CD14-positive monocyte (primary cell): Measurements from ENCODE around the gene GMDS. TPM values are rescaled to one million over a fixed set of nuclear protein-coding genes. Genes with fewer than 3 reads are reported as not detected.

ENCODE experiments used
- DNase-seq, 3 donors: peaks; one replicate each; pipeline ENCODE4 v3.0.0-alpha.2; 2011 to 2022
- H2AFZ ChIP-seq: 2 replicates; pipeline ENCODE4 v1.6.0; 2012; ENCODE audit warnings: mild to moderate bottlenecking, low read depth, low read length, inconsistent platforms; ENCODE audit not compliant: insufficient read depth, poor library complexity, severe bottlenecking
- H3K27ac ChIP-seq, 2 donors: 1 replicate in 1 of 2; 2 replicates in 1 of 2; pipeline ENCODE4 v1.5.1; 2012 to 2013; ENCODE audit warnings: low read length in 2 of 2, control low read depth in 1 of 2, inconsistent platforms in 1 of 2, low read depth in 1 of 2, mild to moderate bottlenecking in 1 of 2
- H3K27me3 ChIP-seq, 2 donors: one replicate each; pipeline versions ENCODE4 v1.6.0 to v1.6.1; 2011 to 2013; ENCODE audit warnings: low read length in 2 of 2; ENCODE audit not compliant: control insufficient read depth in 2 of 2, insufficient read depth in 2 of 2
- H3K36me3 ChIP-seq, 2 donors: replicated peaks in 1 of 2; 1 replicate in 1 of 2; 2 replicates in 1 of 2; pipeline versions ENCODE4 v1.5.1 to v1.6.1; 2012 to 2013; ENCODE audit warnings: low read length in 2 of 2, control low read depth in 1 of 2, inconsistent platforms in 1 of 2, mild to moderate bottlenecking in 1 of 2; ENCODE audit not compliant: insufficient read depth in 2 of 2, control insufficient read depth in 1 of 2
- H3K4me1 ChIP-seq, 2 donors: 1 replicate in 1 of 2; 2 replicates in 1 of 2; pipeline versions ENCODE4 v1.5.1 to v1.6.1; 2012 to 2013; ENCODE audit warnings: low read length in 2 of 2, control low read depth in 1 of 2, inconsistent platforms in 1 of 2, mild to moderate bottlenecking in 1 of 2, moderate library complexity in 1 of 2; ENCODE audit not compliant: insufficient read depth in 2 of 2, control insufficient read depth in 1 of 2
- H3K4me2 ChIP-seq: replicated peaks from 2 replicates; pipeline ENCODE3; 2012; ENCODE audit warnings: low read length, moderate library complexity, mild to moderate bottlenecking; ENCODE audit not compliant: poor library complexity, severe bottlenecking; ENCODE audit errors: extremely low read depth
- H3K4me3 ChIP-seq, 3 experiments: fragments of 200-600 bp in 1 of 3; sonication (generic) in 1 of 3; replicated peaks in 1 of 3; 1 replicate in 2 of 3; 2 replicates in 1 of 3; pipeline ENCODE4 v1.5.1; 2011 to 2013; ENCODE audit warnings: low read length in 3 of 3, mild to moderate bottlenecking in 3 of 3, control low read depth in 2 of 3, low read depth in 2 of 3, inconsistent platforms in 1 of 3, moderate library complexity in 1 of 3
- H3K79me2 ChIP-seq: 2 replicates; pipeline ENCODE4 v1.6.0; 2012; ENCODE audit warnings: mild to moderate bottlenecking, control low read depth, inconsistent platforms, low read length, moderate library complexity; ENCODE audit not compliant: insufficient read depth
- H3K9ac ChIP-seq: 2 replicates; pipeline ENCODE4 v1.6.0; 2017; ENCODE audit warnings: low read length, mild to moderate bottlenecking; ENCODE audit not compliant: insufficient read depth, poor library complexity, severe bottlenecking
- H3K9me3 ChIP-seq, 2 donors: replicated peaks in 1 of 2; 1 replicate in 1 of 2; 2 replicates in 1 of 2; pipeline versions ENCODE4 v1.5.1 to v1.6.1; 2012 to 2013; ENCODE audit warnings: low read length in 2 of 2, control low read depth in 1 of 2; ENCODE audit not compliant: control insufficient read depth in 1 of 2, insufficient read depth in 1 of 2
- H4K20me1 ChIP-seq: 2 replicates; pipeline ENCODE4 v1.6.0; 2012; ENCODE audit warnings: mild to moderate bottlenecking, low read length, control low read depth, moderate library complexity; ENCODE audit not compliant: insufficient read depth
- H3K27ac Mint-ChIP-seq, 7 donors: one replicate each; pipeline ENCODE4 v1.8.0; 2020; ENCODE audit warnings: mild to moderate bottlenecking in 7 of 7, mixed read lengths in 7 of 7, moderate library complexity in 6 of 7, inconsistent platforms in 2 of 7
- H3K27me3 Mint-ChIP-seq, 3 donors: one replicate each; pipeline ENCODE4 v1.8.0; 2021 to 2022; ENCODE audit warnings: low read depth in 3 of 3, mild to moderate bottlenecking in 3 of 3, mixed read lengths in 3 of 3, moderate library complexity in 3 of 3, inconsistent platforms in 1 of 3
- H3K36me3 Mint-ChIP-seq, 2 donors: one replicate each; pipeline ENCODE4 v1.8.0; 2020; ENCODE audit warnings: mixed read lengths in 2 of 2, inconsistent platforms in 1 of 2, mild to moderate bottlenecking in 1 of 2
- H3K4me1 Mint-ChIP-seq: one replicate; pipeline ENCODE4 v1.8.0; 2020; ENCODE audit warnings: mild to moderate bottlenecking, mixed read lengths
- H3K4me3 Mint-ChIP-seq, 2 donors: one replicate each; pipeline ENCODE4 v1.8.0; 2020; ENCODE audit warnings: mild to moderate bottlenecking in 2 of 2, mixed read lengths in 2 of 2, moderate library complexity in 1 of 2
- H3K9me3 Mint-ChIP-seq, 7 donors: one replicate each; pipeline ENCODE4 v1.8.0; 2020 to 2022; ENCODE audit warnings: mixed read lengths in 7 of 7, mild to moderate bottlenecking in 6 of 7, moderate library complexity in 6 of 7, inconsistent platforms in 2 of 7
- CTCF ChIP-seq: fragments of 200-600 bp; IDR thresholded peaks from one replicate; pipeline ENCODE4 v1.8.0; 2022; ENCODE audit warnings: antibody characterized with exemption, mild to moderate bottlenecking
- WGBS: methylation state at CpG from one replicate; pipeline ENCODE4 v1.1.5; 2013; ENCODE audit warnings: missing lambda C conversion rate; ENCODE audit not compliant: insufficient coverage; 5-methylcytosine and 5-hydroxymethylcytosine counted together
- intact Hi-C, 2 donors: fragments of 100-400 bp; cut with micrococcal nuclease; formaldehyde crosslinking; loops; one replicate each; pipeline versions ENCODE4 v1.15.0 to v1.15.1; 2023
- polyA plus RNA-seq, 3 donors: library from polyadenylated mRNA; depleted of rRNA in 1 of 3; unstranded in 2 of 3; stranded (reverse) in 1 of 3; fragments of 300-500 nt in 2 of 3; fragments of >200 nt in 1 of 3; fragmentation: Illumina TruSeq in 2 of 3; gene quantifications; 1 replicate in 2 of 3; 2 replicates in 1 of 3; pipeline ENCODE4 v1.2.3, GENCODE V29; 2012 to 2021

Gene GMDS
- polyA plus RNA-seq, 3 donors = 10.5 to 19.9 (median 17.6) TPM

GRCh38 chr6:1908784-1909183, 336.6 kb downstream of the GMDS start:
- Histone ChIP-seq H4K20me1 (no peaks in the 10 kb centered on the region), H3K36me3 (no peaks in the 10 kb centered on the region), H3K9ac (no peak overlapping the region), H3K4me1 (peaks cover 8 to 12% of the 10 kb centered on the region in 2 donors), H3K9me3 (no peaks in the 10 kb centered on the region), H3K79me2 (no peaks in the 10 kb centered on the region), H3K4me3 (no peak overlapping the region), H3K27me3 (no peaks in the 10 kb centered on the region), H2AFZ (no peak overlapping the region), H3K27ac (no peak overlapping the region), H3K4me2 (no peak overlapping the region)
- Mint-ChIP-seq H3K36me3 (peaks cover 5 to 12% of the 10 kb centered on the region in 2 donors), H3K4me1 (peaks cover 30% of the 10 kb centered on the region), H3K4me3 (no peak overlapping the region), H3K27me3 (peaks cover 0 to 5% (median 0%) of the 10 kb centered on the region in 3 donors), H3K9me3 (peaks cover 0 to 2% (median 0%) of the 10 kb centered on the region in 7 donors), H3K27ac (peak overlapping the region in 1 of 7 donors; percentile 41)
- no peak for DNase-seq
- intact Hi-C loops = no loop called here
- no CpG with 5 or more reads among the region's 7 CpGs for WGBS
- no peak for TF ChIP-seq CTCF

- Mint-ChIP-seq H3K36me3 (peaks cover 5 to 12% of the 10 kb centered on the region in 2 donors), H3K4me1 (peaks cover 13% of the 10 kb centered on the region), H3K27ac (no peak overlapping the region), H3K9me3 (peaks cover 0 to 2% (median 0%) of the 10 kb centered on the region in 7 donors), H3K4me3 (no peak overlapping the region), H3K27me3 (peaks cover 0 to 2% (median 0%) of the 10 kb centered on the region in 3 donors)
- no peak for DNase-seq
- H3K4me2 ChIP-seq = no peak overlapping the region
- no peaks in the 10 kb centered on the region for H4K20me1 ChIP-seq
- no peak overlapping the region for H3K4me3 ChIP-seq
- H3K9ac ChIP-seq = no peak overlapping the region
- H3K27me3 ChIP-seq = no peaks in the 10 kb centered on the region
- intact Hi-C loops = no loop called here
- H3K36me3 ChIP-seq = no peaks in the 10 kb centered on the region
- no peak for TF ChIP-seq CTCF
- 85% methylated on average over 3 of the region's 6 CpGs for WGBS
- H3K4me1 ChIP-seq = peaks cover 6% of the 10 kb centered on the region in 2 donors
- H3K27ac ChIP-seq = no peak overlapping the region
- H3K79me2 ChIP-seq = no peaks in the 10 kb centered on the region
- no peak overlapping the region for H2AFZ ChIP-seq
- H3K9me3 ChIP-seq = no peaks in the 10 kb centered on the region
Observed at GRCh38 chr6:1906609-1907008, 338.8 kb downstream of the GMDS start.
